ENCODE measurements around the gene ZBTB5. TPM values are rescaled to one million over a fixed set of nuclear protein-coding genes. Genes with fewer than 3 reads are reported as not detected.
A peak's percentile ranks its signal among the peaks of the same experiment; 100 is the strongest.

ZBTB5 gene
- total and polyA plus RNA-seq, 2 of the 13 experiments (the other 11 are each of a cell fraction or from before 2014, with no cell fraction given), result 12.5 to 20.5 TPM

DNA sequence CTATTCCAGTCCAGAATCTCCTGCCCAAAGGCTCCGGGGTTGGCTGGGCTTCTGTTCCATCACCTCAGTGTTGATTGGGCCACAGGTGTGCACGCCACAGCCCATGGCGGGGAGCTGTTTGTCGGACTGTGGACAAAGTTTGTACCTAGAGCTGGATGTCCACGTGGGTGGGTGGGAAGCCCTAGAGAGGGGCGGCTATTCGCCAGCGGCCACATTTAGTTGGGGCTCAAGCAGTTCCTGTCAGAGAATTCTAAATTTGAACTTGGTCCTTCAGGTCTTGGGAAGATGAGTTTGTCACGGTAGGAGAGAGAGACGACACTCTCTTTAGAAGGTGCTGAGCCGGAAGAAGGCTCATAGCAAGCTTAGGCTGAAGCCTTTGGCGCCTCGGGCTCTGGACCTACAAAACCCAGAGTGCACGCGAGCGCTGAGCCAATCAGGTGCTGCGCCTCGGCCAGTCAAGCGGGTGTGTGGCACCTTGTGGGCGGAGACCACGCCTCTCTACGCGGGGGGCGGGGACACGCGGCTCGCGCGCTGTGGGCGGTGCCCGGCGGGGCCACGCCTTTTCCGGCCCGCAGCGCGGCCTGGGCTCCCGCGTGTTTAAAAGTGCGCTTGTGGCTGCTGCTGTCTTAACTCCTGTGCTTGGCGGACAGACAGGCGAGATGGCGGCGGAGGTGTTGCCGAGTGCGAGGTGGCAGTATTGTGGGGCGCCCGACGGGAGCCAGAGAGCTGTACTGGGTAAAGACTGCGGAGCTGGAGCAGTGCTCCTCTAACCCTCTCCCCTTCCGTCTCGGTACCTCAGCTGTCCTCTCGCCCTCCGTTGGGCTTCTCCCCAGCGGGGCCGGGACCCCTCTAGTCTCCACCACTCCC lies 20.4 kb upstream of the ZBTB5 start, which contains the start of gene POLR1E (continued):
- TF ChIP-seq, protein P1, sequence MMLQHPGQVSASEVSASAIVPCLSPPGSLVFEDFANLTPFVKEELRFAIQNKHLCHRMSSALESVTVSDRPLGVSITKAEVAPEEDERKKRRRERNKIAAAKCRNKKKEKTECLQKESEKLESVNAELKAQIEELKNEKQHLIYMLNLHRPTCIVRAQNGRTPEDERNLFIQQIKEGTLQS (CRISPR knock-in tag; IDR thresholded peaks at IDR 0.05), result no peak; the same call in 1 of the 2 replicates
- TF ChIP-seq MXD4 (CRISPR knock-in tag; IDR thresholded peaks at IDR 0.05) (peak; percentile 92), ZNF589 (CRISPR knock-in tag; conservative IDR thresholded peaks at IDR 0.05) (no peak), ZFAT (CRISPR knock-in tag; conservative IDR thresholded peaks at IDR 0.05) (no peak), MAFF (IDR thresholded peaks at IDR 0.05; ENCODE audit: low read depth, low read length) (no peak), ZIK1 (CRISPR knock-in tag; IDR thresholded peaks at IDR 0.05; ENCODE audit: borderline replicate concordance, low read depth) (no peak; the same call in 1 of the 2 replicates), ZNF18 (CRISPR knock-in tag; IDR thresholded peaks at IDR 0.05; ENCODE audit: insufficient replicate concordance) (no peak), ZNF616 (CRISPR knock-in tag; IDR thresholded peaks at IDR 0.05; ENCODE audit: low read depth) (no peak), KAT8 (CRISPR knock-in tag; IDR thresholded peaks at IDR 0.05) (peak; percentile 60), IKZF4 (CRISPR knock-in tag; IDR thresholded peaks at IDR 0.05; ENCODE audit: borderline replicate concordance, low read depth, not compliant biosample characterization) (peak; percentile 27), SP140L (CRISPR knock-in tag; IDR thresholded peaks at IDR 0.05; ENCODE audit: borderline replicate concordance) (no peak), ZNF343 (CRISPR knock-in tag; IDR thresholded peaks at IDR 0.05) (0 out of 2 replicates have a peak, but pooled peaks have one; percentile 64), ZMYM4 (CRISPR knock-in tag; IDR thresholded peaks at IDR 0.05) (peak; percentile 78), FLYWCH1 (CRISPR knock-in tag; IDR thresholded peaks at IDR 0.05) (no peak), PBX2 (CRISPR knock-in tag; IDR thresholded peaks at IDR 0.05) (no peak), ZNF879 (CRISPR knock-in tag; IDR thresholded peaks at IDR 0.05) (0 out of 2 replicates have a peak, but pooled peaks have one; percentile 46), SIX4 (CRISPR knock-in tag; IDR thresholded peaks at IDR 0.05) (no peak), ZNF749 (CRISPR knock-in tag; IDR thresholded peaks at IDR 0.05; ENCODE audit: borderline replicate concordance) (no peak), SP4 (CRISPR knock-in tag; IDR thresholded peaks at IDR 0.05) (peak; percentile 99), CBX5 (CRISPR knock-in tag; IDR thresholded peaks at IDR 0.05; ENCODE audit: borderline replicate concordance) (no peak), REPIN1 (CRISPR knock-in tag; IDR thresholded peaks at IDR 0.05; ENCODE audit: borderline replicate concordance, low read depth) (no peak), CTCF (CRISPR knock-in tag; IDR thresholded peaks at IDR 0.05) (peak; percentile 41)
- TF ChIP-seq, protein P2, sequence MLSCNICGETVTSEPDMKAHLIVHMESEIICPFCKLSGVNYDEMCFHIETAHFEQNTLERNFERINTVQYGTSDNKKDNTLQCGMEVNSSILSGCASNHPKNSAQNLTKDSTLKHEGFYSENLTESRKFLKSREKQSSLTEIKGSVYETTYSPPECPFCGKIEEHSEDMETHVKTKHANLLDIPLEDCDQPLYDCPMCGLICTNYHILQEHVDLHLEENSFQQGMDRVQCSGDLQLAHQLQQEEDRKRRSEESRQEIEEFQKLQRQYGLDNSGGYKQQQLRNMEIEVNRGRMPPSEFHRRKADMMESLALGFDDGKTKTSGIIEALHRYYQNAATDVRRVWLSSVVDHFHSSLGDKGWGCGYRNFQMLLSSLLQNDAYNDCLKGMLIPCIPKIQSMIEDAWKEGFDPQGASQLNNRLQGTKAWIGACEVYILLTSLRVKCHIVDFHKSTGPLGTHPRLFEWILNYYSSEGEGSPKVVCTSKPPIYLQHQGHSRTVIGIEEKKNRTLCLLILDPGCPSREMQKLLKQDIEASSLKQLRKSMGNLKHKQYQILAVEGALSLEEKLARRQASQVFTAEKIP (CRISPR knock-in tag; IDR thresholded peaks at IDR 0.05; ENCODE audit: borderline replicate concordance), result no peak

All from HepG2 (cell line).